Lung (tissue), 12 donors: ENCODE measurements around the gene TBRG1. TPM values are rescaled to one million over a fixed set of nuclear protein-coding genes. Genes with fewer than 3 reads are reported as not detected.

ENCODE experiments used
- ATAC-seq: fragments of 200-7000 bp; cut with Tn5 transposase; one replicate; pipeline ENCODE4 v1.9.1; 2020; ENCODE audit warnings: moderate number of reproducible peaks; ENCODE audit not compliant: insufficient read depth, low FRiP score
- DNase-seq, 3 donors: peaks; one replicate each; pipeline ENCODE4 v3.0.0-alpha.2; 2013 to 2017
- H3K27ac ChIP-seq, 2 donors: one replicate each; pipeline ENCODE4 v1.5.1; 2013; ENCODE audit warnings: mild to moderate bottlenecking in 2 of 2, moderate library complexity in 2 of 2, control low read depth in 1 of 2, inconsistent platforms in 1 of 2, low read depth in 1 of 2, low read length in 1 of 2
- H3K27me3 ChIP-seq, 3 donors: one replicate each; pipeline ENCODE4 v1.5.1; 2013; ENCODE audit warnings: low read length in 2 of 3; ENCODE audit not compliant: control insufficient read depth in 3 of 3, insufficient read depth in 3 of 3
- H3K36me3 ChIP-seq, 4 donors: one replicate each; pipeline ENCODE4 v1.5.1; 2013; ENCODE audit warnings: low read length in 4 of 4, mild to moderate bottlenecking in 1 of 4, moderate library complexity in 1 of 4; ENCODE audit not compliant: control insufficient read depth in 4 of 4, insufficient read depth in 4 of 4
- H3K4me1 ChIP-seq, 5 donors: one replicate each; pipeline ENCODE4 v1.5.1; 2013; ENCODE audit warnings: low read length in 5 of 5, mild to moderate bottlenecking in 2 of 5, moderate library complexity in 1 of 5; ENCODE audit not compliant: control insufficient read depth in 5 of 5, insufficient read depth in 5 of 5
- H3K4me3 ChIP-seq: one replicate; pipeline ENCODE4 v1.5.1; 2013; ENCODE audit warnings: mild to moderate bottlenecking, control low read depth, moderate library complexity
- H3K9ac ChIP-seq, 2 donors: one replicate each; pipeline ENCODE4 v1.5.1; 2013; ENCODE audit warnings: low read length in 2 of 2, control low read depth in 1 of 2; ENCODE audit not compliant: insufficient read depth in 1 of 2
- H3K9me3 ChIP-seq, 4 donors: one replicate each; pipeline ENCODE4 v1.5.1; 2013; ENCODE audit warnings: low read length in 3 of 4, mild to moderate bottlenecking in 1 of 4, moderate library complexity in 1 of 4; ENCODE audit not compliant: control insufficient read depth in 4 of 4, insufficient read depth in 3 of 4
- WGBS, 2 donors: extraction: QIAGEN DNeasy Blood & Tissue Kit; methylation state at CpG; one replicate each; pipeline ENCODE4 v1.1.7; 2013; 5-methylcytosine and 5-hydroxymethylcytosine counted together
- polyA plus RNA-seq, 2 donors: library from polyadenylated mRNA; stranded (reverse); fragments of 200-250 nt; gene quantifications; one replicate each; pipeline ENCODE4 v1.2.1, GENCODE V29; 2013
- total RNA-seq, 2 donors: library from RNA; depleted of rRNA in 1 of 2; stranded (reverse); fragments of >200 nt in 1 of 2; gene quantifications; one replicate each; pipeline ENCODE4 v1.2.1, GENCODE V29; 2014 to 2021
- TF ChIP-seq, protein P1 (sequence below): IDR thresholded peaks from 2 replicates; pipeline ENCODE4 v1.5.1; 2012; ENCODE audit warnings: mild to moderate bottlenecking; ENCODE audit errors: control extremely low read depth, extremely low read depth
- donor health status: control.
- donor health status: control.
- donor health status: Bipolar disorder and iron deficiency.
- donor health status: healthy.
- donor health status: DM: yes; HTN: yes; CAD: no.

TBRG1 gene
- total and polyA plus RNA-seq, 4 donors, result 31.3 to 47.0 (median 37.6) TPM

DNA sequence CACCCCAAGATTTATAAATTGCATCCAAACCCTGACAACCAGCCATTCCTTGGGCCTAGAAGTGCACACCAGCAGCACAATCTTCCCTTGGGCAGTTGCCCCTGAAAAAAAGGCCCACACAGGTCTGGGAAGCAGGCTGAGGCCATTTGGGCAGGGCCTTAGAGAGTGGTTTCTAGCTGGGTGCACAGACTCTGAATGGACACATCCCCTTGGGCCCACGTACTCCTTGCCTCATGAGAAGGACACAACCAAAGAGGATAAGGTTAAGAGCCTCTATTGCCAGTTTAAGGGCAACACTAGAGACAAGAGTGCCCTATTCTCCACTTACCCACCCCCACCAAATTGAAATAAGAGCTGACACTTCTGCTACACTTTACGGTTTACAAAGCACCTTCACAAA lies 12.4 kb upstream of the TBRG1 start:
- Histone ChIP-seq H3K27ac (no peak overlapping the region), H3K4me1 (no peaks in the 10 kb centered on the region), H3K9ac (no peak overlapping the region), H3K36me3 (no peaks in the 10 kb centered on the region), H3K9me3 (no peaks in the 10 kb centered on the region), H3K27me3 (peaks cover 0 to 4% (median 0%) of the 10 kb centered on the region in 3 donors), H3K4me3 (no peak overlapping the region)
- 66 to 90% methylated on average over 2 of the region's 2 CpGs for WGBS, 2 donors
- DNase-seq, result no peak
- TF ChIP-seq, protein P1, sequence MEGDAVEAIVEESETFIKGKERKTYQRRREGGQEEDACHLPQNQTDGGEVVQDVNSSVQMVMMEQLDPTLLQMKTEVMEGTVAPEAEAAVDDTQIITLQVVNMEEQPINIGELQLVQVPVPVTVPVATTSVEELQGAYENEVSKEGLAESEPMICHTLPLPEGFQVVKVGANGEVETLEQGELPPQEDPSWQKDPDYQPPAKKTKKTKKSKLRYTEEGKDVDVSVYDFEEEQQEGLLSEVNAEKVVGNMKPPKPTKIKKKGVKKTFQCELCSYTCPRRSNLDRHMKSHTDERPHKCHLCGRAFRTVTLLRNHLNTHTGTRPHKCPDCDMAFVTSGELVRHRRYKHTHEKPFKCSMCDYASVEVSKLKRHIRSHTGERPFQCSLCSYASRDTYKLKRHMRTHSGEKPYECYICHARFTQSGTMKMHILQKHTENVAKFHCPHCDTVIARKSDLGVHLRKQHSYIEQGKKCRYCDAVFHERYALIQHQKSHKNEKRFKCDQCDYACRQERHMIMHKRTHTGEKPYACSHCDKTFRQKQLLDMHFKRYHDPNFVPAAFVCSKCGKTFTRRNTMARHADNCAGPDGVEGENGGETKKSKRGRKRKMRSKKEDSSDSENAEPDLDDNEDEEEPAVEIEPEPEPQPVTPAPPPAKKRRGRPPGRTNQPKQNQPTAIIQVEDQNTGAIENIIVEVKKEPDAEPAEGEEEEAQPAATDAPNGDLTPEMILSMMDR, result no peak
- no peak for ATAC-seq

DNA sequence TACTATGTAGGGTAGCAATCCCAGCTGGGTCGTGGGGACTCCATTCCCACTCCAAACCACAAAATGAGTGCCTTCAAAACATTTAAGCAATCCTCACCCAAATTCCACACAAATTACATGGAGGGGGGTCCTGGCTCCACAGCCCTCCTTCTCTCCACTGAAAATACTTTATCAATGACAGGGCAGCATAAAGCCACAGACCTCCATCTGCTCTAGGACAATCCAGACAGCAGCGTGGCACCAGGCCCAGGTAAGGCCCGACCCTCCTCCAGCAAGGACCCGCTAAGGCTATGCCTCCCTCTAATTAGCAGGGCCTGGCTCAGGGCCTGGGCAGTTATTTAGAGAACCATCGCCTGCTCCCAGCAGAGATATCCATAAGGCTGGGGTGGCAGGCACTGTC lies 11.6 kb upstream of the TBRG1 start, which contains the start of gene PANX3:
TSS of gene PANX3 (plus strand) at position 365 of the 400 bp plus-strand sequence. CDS start 129 bp downstream, outside the sequence.
- H3K4me1 ChIP-seq, result no peaks in the 10 kb centered on the region
- no peak within 1 kb of the TSS for H3K27ac ChIP-seq
- H3K36me3 ChIP-seq, result no peaks in the 10 kb centered on the region
- ATAC-seq (no peak), DNase-seq (no peak)
- no peak within 1 kb of the TSS for H3K9ac ChIP-seq
- WGBS, 2 donors, result 82 to 92% methylated on average over 5 of the region's 5 CpGs
- TF ChIP-seq, protein P1, result no peak
- peaks cover 0 to 4% (median 0%) of the 10 kb centered on the region in 3 donors for H3K27me3 ChIP-seq
- no peaks in the 10 kb centered on the region for H3K9me3 ChIP-seq
- no peak within 1 kb of the TSS for H3K4me3 ChIP-seq

DNA sequence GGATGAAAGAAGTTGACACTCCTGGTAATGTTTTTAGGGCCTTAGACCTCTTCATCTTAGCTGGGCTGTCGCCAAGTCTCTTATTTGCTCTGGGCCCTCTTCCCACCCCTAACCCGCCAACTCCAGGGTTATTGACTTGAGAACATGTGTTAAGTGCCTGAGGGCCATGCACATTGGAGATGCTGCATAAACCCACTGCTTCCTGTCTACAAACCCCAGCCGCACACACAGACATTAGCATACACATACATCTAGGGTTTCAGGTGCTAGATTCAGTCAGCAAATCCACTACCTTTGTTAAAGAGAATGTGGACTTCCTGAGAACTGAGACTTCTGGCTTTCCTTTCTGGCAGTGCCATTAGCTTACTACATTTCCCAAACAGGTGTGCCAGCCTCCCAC lies 10.6 kb upstream of the TBRG1 start:
- Histone ChIP-seq H3K4me1 (no peaks in the 10 kb centered on the region), H3K27ac (no peak overlapping the region), H3K9ac (no peak overlapping the region), H3K27me3 (peaks cover 0 to 4% (median 0%) of the 10 kb centered on the region in 3 donors), H3K9me3 (no peaks in the 10 kb centered on the region), H3K4me3 (no peak overlapping the region), H3K36me3 (no peaks in the 10 kb centered on the region)
- TF ChIP-seq, protein P1, result no peak
- 51 to 59% methylated on average over 3 of the region's 3 CpGs for WGBS, 2 donors
- DNase-seq, result peak in 1 of 3 donors; percentile 11
- no peak for ATAC-seq
